Osteoblast (primary cell): Measurements from ENCODE around the gene GPR15LG. TPM values are rescaled to one million over a fixed set of nuclear protein-coding genes. Genes with fewer than 3 reads are reported as not detected.

Source experiments
- DNase-seq: peaks from one replicate; pipeline ENCODE4 v3.0.0; 2011; ENCODE audit warnings: low spot score, mixed read lengths; ENCODE audit not compliant: insufficient read length; ENCODE audit errors: missing footprints
- H2AFZ ChIP-seq: 2 replicates; pipeline ENCODE4 v1.6.0; 2011; ENCODE audit warnings: mild to moderate bottlenecking, low read length
- H3K27ac ChIP-seq: 2 replicates; pipeline ENCODE4 v1.5.1; 2011; ENCODE audit warnings: mild to moderate bottlenecking, low read depth, low read length, moderate library complexity
- H3K27me3 ChIP-seq: 2 replicates; pipeline ENCODE4 v1.6.0; 2012; ENCODE audit warnings: mild to moderate bottlenecking, control low read depth, inconsistent platforms, low read length, moderate library complexity; ENCODE audit not compliant: insufficient read depth
- H3K36me3 ChIP-seq: 2 replicates; pipeline ENCODE4 v1.5.1; 2011; ENCODE audit warnings: mild to moderate bottlenecking, low read length, control low read depth, moderate library complexity; ENCODE audit not compliant: insufficient read depth
- H3K4me1 ChIP-seq: 2 replicates; pipeline ENCODE4 v1.5.1; 2011; ENCODE audit warnings: mild to moderate bottlenecking, low read length, control low read depth, moderate library complexity; ENCODE audit not compliant: insufficient read depth
- H3K4me2 ChIP-seq: 2 replicates; pipeline ENCODE4 v1.6.0; 2011; ENCODE audit warnings: mild to moderate bottlenecking, low read length; ENCODE audit not compliant: insufficient read depth
- H3K4me3 ChIP-seq: fragments of 200-600 bp; sonication (generic); 3 replicates; pipeline ENCODE4 v1.5.1; 2012; ENCODE audit warnings: mild to moderate bottlenecking, low read length, inconsistent platforms; ENCODE audit not compliant: insufficient read depth
- H3K79me2 ChIP-seq: 2 replicates; pipeline ENCODE4 v1.6.0; 2012; ENCODE audit warnings: mild to moderate bottlenecking, low read length, control low read depth, inconsistent platforms; ENCODE audit not compliant: insufficient read depth
- H3K9me3 ChIP-seq: 2 replicates; pipeline ENCODE4 v1.5.1; 2011; ENCODE audit warnings: low read depth, low read length, control low read depth
- H4K20me1 ChIP-seq: 2 replicates; pipeline ENCODE4 v1.6.0; 2012; ENCODE audit warnings: mild to moderate bottlenecking, low read length, control low read depth; ENCODE audit not compliant: insufficient read depth
- total RNA-seq: library from RNA; depleted of rRNA; stranded (reverse); fragments of >200 nt; gene quantifications from 2 replicates; pipeline ENCODE4 v1.2.3, GENCODE V29; 2012
- TF ChIP-seq, protein P1 (sequence below): IDR thresholded peaks from 2 replicates; pipeline ENCODE4 v1.5.1; 2011; ENCODE audit warnings: mild to moderate bottlenecking, low read depth, low read length, moderate library complexity; ENCODE audit errors: extremely low read depth

Gene GPR15LG
- total RNA-seq, 1 donor = not detected

GRCh38 chr10:84181631-84182030 is 8.0 kb downstream of the GPR15LG start:
- Histone ChIP-seq H3K4me3 (no peak overlapping the region), H3K27me3 (no peaks in the 10 kb centered on the region)
- TF ChIP-seq, protein P1, sequence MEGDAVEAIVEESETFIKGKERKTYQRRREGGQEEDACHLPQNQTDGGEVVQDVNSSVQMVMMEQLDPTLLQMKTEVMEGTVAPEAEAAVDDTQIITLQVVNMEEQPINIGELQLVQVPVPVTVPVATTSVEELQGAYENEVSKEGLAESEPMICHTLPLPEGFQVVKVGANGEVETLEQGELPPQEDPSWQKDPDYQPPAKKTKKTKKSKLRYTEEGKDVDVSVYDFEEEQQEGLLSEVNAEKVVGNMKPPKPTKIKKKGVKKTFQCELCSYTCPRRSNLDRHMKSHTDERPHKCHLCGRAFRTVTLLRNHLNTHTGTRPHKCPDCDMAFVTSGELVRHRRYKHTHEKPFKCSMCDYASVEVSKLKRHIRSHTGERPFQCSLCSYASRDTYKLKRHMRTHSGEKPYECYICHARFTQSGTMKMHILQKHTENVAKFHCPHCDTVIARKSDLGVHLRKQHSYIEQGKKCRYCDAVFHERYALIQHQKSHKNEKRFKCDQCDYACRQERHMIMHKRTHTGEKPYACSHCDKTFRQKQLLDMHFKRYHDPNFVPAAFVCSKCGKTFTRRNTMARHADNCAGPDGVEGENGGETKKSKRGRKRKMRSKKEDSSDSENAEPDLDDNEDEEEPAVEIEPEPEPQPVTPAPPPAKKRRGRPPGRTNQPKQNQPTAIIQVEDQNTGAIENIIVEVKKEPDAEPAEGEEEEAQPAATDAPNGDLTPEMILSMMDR = no peak

DNA sequence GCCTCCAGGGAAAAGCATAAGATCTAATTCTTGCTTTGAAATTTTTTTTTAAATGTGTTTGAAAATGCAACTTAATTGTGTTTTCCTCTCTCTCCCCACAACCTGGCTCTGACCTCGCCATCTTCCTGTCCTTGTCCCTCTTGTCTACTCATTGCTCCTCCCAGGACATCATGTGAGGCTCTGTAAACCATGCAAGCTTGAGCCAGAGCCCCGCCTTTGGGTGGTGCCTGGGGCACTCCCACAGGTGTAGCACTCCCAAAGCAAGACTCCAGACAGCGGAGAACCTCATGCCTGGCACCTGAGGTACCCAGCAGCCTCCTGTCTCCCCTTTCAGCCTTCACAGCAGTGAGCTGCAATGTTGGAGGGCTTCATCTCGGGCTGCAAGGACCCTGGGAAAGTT is 10.9 kb downstream of the GPR15LG start:
- no peak overlapping the region for H3K4me2 ChIP-seq
- no peaks in the 10 kb centered on the region for H4K20me1 ChIP-seq
- no peaks in the 10 kb centered on the region for H3K4me1 ChIP-seq
- H3K4me3 ChIP-seq = no peak overlapping the region
- no peak overlapping the region for H3K27ac ChIP-seq
- DNase-seq = no peak
- no peaks in the 10 kb centered on the region for H3K79me2 ChIP-seq
- no peak overlapping the region for H2AFZ ChIP-seq
- no peaks in the 10 kb centered on the region for H3K9me3 ChIP-seq
- H3K27me3 ChIP-seq = peaks cover 2% of the 10 kb centered on the region
- TF ChIP-seq, protein P1 = no peak
- no peaks in the 10 kb centered on the region for H3K36me3 ChIP-seq

More at GRCh38 chr10:84181631-84182030, 8.0 kb downstream of the GPR15LG start:
- Histone ChIP-seq H4K20me1 (no peaks in the 10 kb centered on the region), H2AFZ (no peak overlapping the region), H3K4me1 (no peaks in the 10 kb centered on the region), H3K79me2 (no peaks in the 10 kb centered on the region), H3K27ac (no peak overlapping the region), H3K36me3 (no peaks in the 10 kb centered on the region), H3K9me3 (no peaks in the 10 kb centered on the region), H3K4me2 (no peak overlapping the region)
- no peak for DNase-seq

DNA sequence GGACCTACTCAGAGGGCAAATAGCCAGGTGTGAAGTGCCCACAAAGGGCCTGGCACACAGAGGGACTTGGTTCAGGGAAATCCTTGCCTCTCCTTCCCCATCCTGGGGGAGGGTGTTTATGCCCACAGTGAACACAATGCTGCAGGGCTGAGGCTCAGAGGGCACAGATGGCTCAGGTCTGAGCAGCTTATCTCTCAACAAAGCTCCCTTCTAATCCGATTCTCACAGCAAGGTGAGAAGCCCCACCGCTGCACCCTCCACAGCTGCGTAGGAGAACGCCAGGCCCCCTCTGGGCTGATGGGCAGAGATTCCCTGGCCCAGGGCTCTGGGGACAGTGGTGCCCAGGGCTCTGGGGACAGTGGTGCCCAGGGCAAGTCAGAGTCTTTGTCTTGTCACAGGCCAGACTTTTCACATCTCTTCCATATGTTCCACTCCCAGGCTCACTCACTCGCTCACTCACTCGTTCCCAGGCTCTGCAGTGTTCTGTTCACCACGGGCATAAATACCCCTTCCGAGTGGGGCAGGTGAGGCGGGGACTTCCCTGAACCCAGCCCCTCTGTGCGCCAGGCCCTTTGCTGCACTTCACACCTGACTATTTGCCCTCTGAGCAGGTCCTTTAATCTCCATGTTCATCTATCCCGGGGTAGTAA is 12.1 kb downstream of the GPR15LG start:
- no peak for DNase-seq
- no peak overlapping the region for H3K27ac ChIP-seq
- no peak overlapping the region for H3K4me3 ChIP-seq
- no peaks in the 10 kb centered on the region for H3K36me3 ChIP-seq
- H3K27me3 ChIP-seq = peaks cover 2% of the 10 kb centered on the region
- no peak overlapping the region for H2AFZ ChIP-seq
- no peak overlapping the region for H3K4me2 ChIP-seq
- H3K4me1 ChIP-seq = no peaks in the 10 kb centered on the region
- H3K79me2 ChIP-seq = no peaks in the 10 kb centered on the region
- no peaks in the 10 kb centered on the region for H4K20me1 ChIP-seq
- TF ChIP-seq, protein P1 = no peak
- no peaks in the 10 kb centered on the region for H3K9me3 ChIP-seq

GRCh38 chr10:84188815-84189214 is 15.2 kb downstream of the GPR15LG start:
- TF ChIP-seq, protein P1 = no peak
- Histone ChIP-seq H4K20me1 (no peaks in the 10 kb centered on the region), H3K4me3 (no peak overlapping the region), H3K79me2 (no peaks in the 10 kb centered on the region), H3K4me1 (no peaks in the 10 kb centered on the region), H3K27ac (no peak overlapping the region), H2AFZ (no peak overlapping the region), H3K36me3 (no peaks in the 10 kb centered on the region), H3K27me3 (peaks cover 11% of the 10 kb centered on the region), H3K4me2 (no peak overlapping the region), H3K9me3 (no peaks in the 10 kb centered on the region)
- DNase-seq = no peak
